Stimulated activated CD4-positive, alpha-beta T cell treated with anti-CD3 and anti-CD28 coated beads, TNF-alpha, amount 100 ng/mL, for 24 hours (primary cell): ENCODE measurements around the gene ANKMY1.

Experiments
- DNase-seq, 3 experiments: peaks; one replicate each; pipeline ENCODE4 v3.0.0-alpha.2; 2020; ENCODE audit warnings: low read depth in 3 of 3

The ANKMY1 gene

DNA sequence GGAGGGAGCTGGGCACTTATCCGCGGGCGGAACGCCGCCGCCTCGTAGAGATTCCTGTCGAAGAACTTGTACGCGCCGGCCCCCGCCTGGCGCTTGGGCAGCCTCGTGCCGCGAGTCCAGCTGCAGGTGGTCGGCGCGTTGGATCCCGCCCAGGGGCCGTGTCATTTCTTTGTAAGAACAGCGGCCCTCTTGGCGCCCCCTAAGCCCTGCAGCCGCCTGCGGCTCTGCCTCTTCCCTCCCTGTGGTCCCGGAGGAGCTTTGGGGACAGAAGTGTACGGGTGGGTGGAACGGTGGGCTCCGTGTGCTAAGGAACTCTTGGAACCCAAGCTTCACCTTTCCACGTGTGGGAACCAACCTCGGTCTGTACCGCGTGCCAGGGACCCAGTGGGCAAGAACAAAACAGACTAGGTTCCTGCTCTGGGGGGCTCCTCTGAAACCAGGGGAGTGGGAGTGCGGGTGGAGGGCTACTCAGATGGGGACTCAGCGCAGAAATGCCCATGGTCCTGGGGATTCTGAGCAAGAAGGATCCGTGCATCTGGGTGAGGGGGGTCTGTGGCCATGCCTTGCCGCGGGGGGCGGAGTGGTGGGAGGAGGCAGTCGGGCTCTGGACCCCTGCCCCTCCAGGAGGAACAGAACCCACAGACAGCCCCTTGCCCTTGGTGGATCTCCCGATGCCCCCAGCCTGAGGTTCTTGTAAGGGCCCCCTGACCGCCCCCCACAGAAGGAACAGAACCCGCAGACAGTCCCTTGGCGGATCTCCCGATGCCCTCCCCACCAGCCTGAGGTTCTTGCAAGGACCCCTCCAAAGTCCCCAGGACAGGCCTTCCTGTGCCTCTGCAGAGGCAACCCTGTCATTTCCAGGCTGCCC, 120.9 kb downstream of the ANKMY1 start:
- DNase-seq: no peak

DNA sequence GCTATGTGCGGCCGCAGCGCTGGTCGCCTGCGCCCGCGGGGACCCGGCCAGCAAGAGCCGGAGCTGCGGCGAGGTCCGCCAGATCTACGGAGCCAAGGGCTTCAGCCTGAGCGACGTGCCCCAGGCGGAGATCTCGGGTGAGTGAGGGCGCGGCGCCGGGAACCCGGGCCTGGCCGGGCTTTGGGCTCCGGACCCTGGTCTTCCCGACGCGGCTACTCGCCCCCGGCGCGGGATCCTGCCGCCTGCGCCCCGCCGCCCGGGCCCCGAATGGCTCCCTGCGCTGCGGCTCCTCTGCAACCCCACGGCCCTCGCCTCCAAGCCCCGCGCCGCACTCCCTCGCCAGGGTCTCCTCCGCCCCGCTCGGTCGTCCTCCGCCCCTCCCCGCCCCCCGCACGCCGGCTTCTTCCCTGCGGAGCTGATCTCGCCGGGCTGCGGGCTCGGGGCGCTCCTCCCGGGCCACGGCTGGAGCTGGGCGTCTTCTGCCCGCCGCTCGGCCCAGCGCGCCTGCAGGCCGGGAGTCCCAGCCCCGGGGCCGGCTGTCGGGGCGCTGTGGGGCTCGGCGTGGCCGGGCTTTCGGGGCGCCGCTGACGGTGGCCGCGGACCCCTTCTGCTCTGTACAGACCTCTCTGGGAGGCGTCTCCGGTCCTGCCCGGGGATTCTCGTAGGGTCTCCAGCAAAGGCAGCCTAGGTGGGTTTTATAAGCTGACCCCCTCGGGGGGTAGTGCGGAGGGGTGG, 121.7 kb downstream of the ANKMY1 start:
- DNase-seq: no peak

DNA sequence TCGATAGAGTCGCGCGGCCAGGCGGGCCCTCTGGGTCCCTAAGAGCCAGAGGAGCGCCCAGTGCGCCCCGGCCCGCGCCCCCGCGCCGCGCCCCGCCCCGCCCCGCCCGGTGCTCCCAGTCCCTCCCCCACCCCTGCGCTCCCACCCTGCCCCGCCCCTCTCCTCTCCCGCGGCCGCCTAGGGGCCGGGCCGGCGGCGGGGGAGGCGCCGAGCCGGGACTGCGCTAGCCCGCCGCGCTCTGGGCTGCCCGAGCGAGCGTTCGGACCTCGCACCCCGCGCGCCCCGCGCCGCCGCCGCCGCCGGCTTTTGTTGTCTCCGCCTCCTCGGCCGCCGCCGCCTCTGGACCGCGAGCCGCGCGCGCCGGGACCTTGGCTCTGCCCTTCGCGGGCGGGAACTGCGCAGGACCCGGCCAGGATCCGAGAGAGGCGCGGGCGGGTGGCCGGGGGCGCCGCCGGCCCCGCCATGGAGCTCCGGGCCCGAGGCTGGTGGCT, 122.3 kb downstream of the ANKMY1 start, which contains the start of gene GPC1:
Gene GPC1 (plus strand): TSS at position 207 of the 491 bp plus-strand sequence. CDS start 256 bp downstream, at position 463.
- DNase-seq: peak in 2 of 3 experiments; percentile 27 to 58

DNA sequence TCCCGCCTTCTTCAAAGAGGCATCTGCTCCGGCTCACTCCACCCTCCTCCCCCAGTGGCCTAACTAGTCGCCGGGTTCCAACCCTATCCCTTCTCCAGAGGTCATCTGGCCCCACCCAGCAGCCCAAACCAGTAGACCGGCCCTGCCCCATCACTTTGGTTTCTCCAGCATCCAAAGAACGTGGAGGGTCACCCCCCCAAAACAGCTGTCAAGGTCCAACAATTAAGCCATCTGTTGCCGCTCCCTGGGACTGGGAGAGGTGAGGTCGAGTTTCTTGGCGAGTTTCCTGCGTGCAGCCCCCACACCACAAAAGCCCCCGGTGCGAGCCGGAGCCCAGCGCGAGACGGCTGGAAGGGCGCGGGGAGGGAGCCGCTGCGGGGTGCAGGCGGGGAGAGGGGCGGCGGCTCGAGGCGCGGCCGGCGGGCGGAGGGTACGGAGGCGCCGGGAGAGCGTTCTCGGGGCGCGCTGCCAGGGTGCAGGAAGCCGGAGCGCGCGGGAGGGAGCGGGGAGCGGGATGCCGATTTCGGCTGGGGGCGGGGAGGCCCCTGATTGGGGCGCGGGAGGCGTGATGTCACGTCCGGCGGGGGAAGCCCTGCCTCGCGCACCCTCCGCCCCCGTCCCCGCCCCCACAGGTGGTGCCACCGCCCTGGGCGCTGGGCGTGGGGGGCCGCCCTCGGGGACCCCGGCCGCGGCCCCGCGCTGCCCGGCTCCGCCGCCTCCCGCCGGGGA, 122.9 kb downstream of the ANKMY1 start:
- DNase-seq: peak; percentile 64 to 91 (median 72)

DNA sequence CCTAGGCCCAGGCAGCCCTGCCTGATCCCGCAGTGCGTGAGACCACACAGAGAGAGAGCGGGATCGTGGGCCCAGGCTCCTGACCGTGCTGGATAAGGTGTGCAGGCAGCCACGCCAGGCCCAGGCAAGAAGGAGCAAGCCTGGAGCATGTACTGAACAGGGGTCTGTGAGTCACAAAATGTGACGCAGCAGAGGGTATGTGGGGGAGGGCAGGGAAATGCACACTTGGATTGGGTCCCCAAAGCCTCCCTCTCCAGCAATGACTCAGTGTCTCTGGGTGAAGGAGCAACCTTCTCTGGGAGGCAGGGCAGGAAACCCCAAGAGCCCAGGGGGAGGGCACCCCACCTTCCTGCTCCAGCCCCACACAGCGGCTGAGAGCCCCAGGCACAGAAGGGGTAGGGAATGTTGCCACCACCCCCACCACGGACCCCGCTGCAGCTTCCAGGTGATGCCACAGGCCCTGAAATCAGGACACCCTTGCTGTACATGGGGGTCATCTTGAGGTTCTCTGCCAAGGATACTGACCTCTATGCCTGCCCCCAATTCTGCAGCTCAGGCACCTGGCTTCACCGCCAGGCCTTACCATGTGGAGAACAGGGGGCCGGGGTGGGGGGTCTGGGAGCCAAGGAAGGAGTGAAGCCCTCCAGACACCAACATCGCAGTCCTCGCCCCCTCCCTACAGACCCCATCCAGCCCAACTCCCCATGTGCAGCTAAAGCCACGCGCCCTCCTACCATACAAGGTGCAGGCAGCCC, 123.6 kb downstream of the ANKMY1 start:
- DNase-seq: peak in 1 of 3 experiments; percentile 36

DNA sequence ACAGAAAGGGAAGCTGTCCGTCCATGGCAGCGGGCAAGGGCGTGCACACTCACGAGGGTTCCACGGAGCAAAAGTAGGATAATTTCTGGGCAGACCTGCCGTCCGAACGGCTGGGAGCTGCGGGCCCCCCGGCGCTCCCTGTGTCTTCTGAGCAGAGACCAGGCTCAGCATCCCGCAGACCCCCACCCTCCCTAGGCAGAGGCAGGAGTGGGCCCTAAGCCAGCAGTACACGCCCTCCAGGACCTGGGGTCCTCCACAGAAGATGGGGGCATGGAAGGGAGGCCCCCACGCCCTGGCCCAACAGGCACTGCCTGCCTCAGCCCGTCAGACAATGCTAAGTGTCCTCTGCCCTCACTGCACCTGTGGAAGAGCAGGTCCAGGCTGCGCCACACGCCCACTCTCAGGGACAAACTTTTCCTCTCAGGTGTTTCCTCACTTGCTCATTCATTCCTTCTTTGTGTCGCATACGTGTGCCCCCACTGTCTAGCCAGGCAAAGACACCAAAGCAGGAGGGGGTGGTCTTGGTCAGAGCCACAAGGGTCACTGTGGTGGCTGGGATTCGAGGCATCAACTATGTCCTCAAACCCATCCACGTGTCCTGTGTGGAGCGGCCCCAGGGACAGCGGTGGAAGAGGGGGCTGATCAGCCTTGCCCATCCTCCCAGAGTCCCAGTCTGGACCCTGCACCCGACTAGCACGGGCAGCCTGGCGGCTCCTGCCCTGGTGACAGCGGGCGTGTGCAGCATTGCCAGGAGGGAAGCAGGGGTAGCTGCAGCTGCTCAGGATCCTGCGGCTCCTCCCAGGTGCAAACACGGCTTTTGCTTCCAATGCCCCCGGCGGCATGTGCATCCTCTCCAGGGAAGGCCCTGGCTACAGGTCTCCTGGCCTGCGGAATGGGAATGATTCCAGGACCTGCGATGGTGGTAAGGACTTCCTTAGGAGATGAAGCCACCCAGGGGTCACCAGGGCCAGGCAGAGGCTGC, 124.7 kb downstream of the ANKMY1 start:
- DNase-seq: no peak

DNA sequence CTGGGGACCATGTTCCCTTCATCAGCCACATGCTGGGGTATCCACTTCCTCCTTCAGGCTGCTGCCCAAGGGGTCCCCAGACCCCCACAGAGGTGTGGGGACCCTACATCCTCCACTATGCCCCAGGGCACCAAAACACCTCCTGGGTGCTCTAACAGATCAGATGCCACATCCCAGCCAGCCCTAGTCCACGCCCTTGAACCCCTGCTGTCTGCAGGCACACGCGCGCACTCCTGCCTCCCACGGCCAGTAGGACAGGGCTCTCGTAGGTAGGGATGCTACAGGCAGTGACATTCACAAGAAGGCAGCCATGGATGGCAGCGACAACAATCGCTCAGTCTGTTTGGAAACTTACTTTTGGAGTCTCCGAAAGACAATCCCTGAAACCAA, 125.4 kb downstream of the ANKMY1 start:
- DNase-seq: no peak

DNA sequence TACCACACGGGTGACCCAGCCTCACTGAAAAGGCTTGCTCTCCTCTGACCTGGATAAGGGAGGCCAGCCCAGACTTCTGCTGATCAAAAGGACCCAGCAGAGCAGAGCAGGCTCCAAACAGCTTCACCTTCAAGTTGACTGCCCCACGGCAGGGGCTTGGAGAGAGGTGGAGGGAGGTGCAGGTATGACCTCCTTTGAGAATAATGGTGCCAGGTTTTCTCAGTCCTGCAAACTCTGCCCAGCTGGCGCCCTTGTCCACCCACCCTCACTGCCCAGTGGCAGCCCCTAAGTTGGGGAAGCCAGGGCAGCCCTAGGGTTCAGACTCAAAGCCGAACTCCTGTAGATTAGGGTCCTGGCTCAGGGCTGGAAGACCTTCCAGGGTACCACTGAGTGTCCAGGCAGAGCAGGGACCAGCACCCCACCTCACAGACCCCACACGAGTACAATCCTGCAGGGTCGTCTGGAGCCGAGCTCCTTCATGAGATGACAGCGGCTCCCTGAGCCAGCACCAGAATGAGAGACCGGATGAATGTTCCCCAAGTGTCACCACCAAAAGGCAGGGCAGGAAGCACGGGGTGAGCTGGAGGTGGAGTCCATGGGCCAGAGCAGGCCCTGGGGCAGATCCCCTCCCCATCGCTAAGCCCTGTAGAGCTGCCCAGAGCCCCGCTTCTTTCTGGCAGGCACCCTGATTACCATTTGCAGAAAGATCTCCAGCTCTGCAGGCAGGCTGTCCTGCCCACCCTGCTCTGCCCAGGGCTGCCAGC, 125.9 kb downstream of the ANKMY1 start:
- DNase-seq: no peak

DNA sequence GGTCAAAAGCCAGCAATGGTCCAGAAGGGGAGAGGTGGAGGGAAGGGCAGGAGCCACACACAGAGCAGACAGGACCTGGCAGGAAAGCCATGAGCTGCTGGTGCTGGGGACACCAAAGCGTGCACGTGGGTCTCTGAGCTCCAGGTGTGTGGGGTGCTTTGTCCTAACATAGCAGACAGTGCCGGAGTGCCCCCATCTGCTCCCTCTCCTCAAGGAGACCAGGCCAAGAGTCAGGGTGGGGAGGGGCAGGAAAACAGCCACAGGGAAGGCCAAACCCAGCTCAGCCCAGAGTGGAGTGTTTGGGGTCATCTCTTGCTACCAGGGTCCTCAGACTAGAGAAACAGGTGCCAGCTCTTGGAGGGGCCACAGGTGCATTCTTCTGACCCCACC, 126.5 kb downstream of the ANKMY1 start:
- no peak for DNase-seq

DNA sequence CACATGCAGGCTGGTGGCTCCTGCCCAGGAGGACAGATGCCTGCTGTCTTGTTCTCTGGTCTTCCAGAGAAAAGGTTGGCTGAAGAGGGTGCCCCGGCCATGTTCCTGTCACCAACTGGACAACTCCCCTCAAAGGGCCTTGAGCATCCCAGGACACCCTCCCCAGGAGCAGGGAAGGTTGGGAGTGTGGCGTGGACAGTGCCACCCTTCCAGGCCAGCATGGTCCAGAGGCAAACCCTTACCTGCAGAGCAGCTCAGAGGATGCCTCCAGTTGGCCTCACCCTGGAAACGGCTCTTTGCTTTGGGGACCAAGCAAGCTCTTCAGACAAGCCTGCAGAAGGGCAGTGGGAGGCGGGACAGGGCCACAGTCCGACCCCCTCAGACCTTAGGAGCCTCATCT, 127.2 kb downstream of the ANKMY1 start:
- no peak for DNase-seq

DNA sequence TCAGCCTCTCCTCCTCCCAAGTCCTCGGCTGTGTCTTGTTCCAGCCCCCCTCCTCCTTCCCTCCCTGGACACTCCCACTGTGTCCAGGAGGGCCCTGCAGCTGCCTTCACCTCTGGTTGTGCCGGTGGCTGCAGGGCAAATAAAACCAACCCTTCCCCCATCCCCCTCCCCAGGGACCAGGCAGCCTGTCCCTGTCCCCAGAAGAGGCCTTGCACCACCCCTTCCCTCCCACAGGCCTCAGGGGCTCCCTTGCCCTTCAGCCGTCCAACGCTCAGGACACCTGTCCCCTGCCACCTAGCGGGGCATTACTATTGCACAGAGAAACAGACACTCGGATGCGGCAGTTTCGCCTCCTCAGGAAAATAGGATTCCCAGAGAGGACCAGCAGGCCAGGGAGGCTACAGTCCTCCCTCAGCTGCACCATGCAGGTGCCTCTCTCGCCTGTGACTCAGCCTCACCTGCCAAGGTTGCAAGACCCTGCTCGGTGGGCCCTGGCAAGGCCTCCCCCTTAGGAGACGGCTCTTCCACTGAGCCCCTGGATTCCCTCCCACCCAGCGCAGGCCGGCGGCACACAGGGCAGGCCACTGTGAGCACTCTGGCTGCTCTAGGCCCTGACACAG, 127.8 kb downstream of the ANKMY1 start:
- DNase-seq: no peak
